Activated T-helper 1 cell treated with anti-CD3 and anti-CD28 coated beads, Interleukin-12 subunit alpha, Interleukin-12 subunit beta, Interleukin-2, Interleukin-4 antibody, amounts not matched to agents 30 ng/mL and 10 ng/mL and 1 ng/mL, durations not matched to agents 14 hours and 24 hours and 36 hours (primary cell): Measurements from ENCODE around the gene MED10. TPM values are rescaled to one million over a fixed set of nuclear protein-coding genes. Genes with fewer than 3 reads are reported as not detected.

Source experiments
- total RNA-seq: library from RNA; stranded (reverse); gene quantifications from 2 replicates; pipeline ENCODE4 v1.2.3, GENCODE V29; 2022

MED10 gene
- total RNA-seq, 1 donor from 2014 or later, result 67.1 TPM

Other genes with a start within 250 kb of the MED10 start
- gene UBE2QL1, start 70.3 kb upstream of the MED10 start, total RNA-seq, result 0.73 and 0.91 TPM in 2 replicates